IPS-15b (cell line): ENCODE measurements around the gene BCKDHA.

Experiments
- H3K27me3 ChIP-seq: one replicate; pipeline ENCODE4 v1.6.1; 2013; ENCODE audit warnings: low read length; ENCODE audit not compliant: control insufficient read depth, insufficient read depth
- H3K36me3 ChIP-seq: one replicate; pipeline ENCODE4 v1.6.1; 2013; ENCODE audit warnings: low read length; ENCODE audit not compliant: control insufficient read depth, insufficient read depth
- H3K4me1 ChIP-seq: one replicate; pipeline ENCODE4 v1.6.1; 2013; ENCODE audit warnings: mild to moderate bottlenecking, low read length; ENCODE audit not compliant: control insufficient read depth, insufficient read depth
- H3K4me3 ChIP-seq: one replicate; pipeline ENCODE4 v1.5.1; 2013; ENCODE audit warnings: low read depth, low read length
- H3K9ac ChIP-seq: one replicate; pipeline ENCODE4 v1.6.1; 2013; ENCODE audit warnings: low read depth, mild to moderate bottlenecking, low read length
- H3K9me3 ChIP-seq: one replicate; pipeline ENCODE4 v1.6.1; 2013; ENCODE audit warnings: mild to moderate bottlenecking, low read length; ENCODE audit not compliant: control insufficient read depth, insufficient read depth

BCKDHA gene

GRCh38 chr19:41410336-41411054, 12.9 kb downstream of the BCKDHA start:
- Histone ChIP-seq H3K4me3 (no peak overlapping the region), H3K9ac (no peak overlapping the region), H3K9me3 (no peaks in the 10 kb centered on the region), H3K27me3 (no peaks in the 10 kb centered on the region), H3K4me1 (peaks cover 5% of the 10 kb centered on the region), H3K36me3 (peaks cover 5% of the 10 kb centered on the region)

- no peaks in the 10 kb centered on the region for H3K9me3 ChIP-seq
- no peak overlapping the region for H3K9ac ChIP-seq
- H3K4me1 ChIP-seq = peaks cover 5% of the 10 kb centered on the region
Measured at GRCh38 chr19:41411100-41411967, 13.7 kb downstream of the BCKDHA start.

GRCh38 chr19:41411968-41412265, 14.3 kb downstream of the BCKDHA start:
- Histone ChIP-seq H3K9ac (no peak overlapping the region), H3K36me3 (peaks cover 5% of the 10 kb centered on the region), H3K27me3 (no peaks in the 10 kb centered on the region), H3K4me3 (no peak overlapping the region), H3K9me3 (no peaks in the 10 kb centered on the region), H3K4me1 (peaks cover 4% of the 10 kb centered on the region)

More at GRCh38 chr19:41411100-41411967, 13.7 kb downstream of the BCKDHA start:
- Histone ChIP-seq H3K4me3 (no peak overlapping the region), H3K27me3 (no peaks in the 10 kb centered on the region), H3K36me3 (peaks cover 5% of the 10 kb centered on the region)

GRCh38 chr19:41412953-41413352, 15.3 kb downstream of the BCKDHA start:
- Histone ChIP-seq H3K27me3 (no peaks in the 10 kb centered on the region), H3K4me1 (no peaks in the 10 kb centered on the region), H3K9me3 (no peaks in the 10 kb centered on the region), H3K4me3 (no peak overlapping the region), H3K9ac (no peak overlapping the region), H3K36me3 (peaks cover 10% of the 10 kb centered on the region)

DNA sequence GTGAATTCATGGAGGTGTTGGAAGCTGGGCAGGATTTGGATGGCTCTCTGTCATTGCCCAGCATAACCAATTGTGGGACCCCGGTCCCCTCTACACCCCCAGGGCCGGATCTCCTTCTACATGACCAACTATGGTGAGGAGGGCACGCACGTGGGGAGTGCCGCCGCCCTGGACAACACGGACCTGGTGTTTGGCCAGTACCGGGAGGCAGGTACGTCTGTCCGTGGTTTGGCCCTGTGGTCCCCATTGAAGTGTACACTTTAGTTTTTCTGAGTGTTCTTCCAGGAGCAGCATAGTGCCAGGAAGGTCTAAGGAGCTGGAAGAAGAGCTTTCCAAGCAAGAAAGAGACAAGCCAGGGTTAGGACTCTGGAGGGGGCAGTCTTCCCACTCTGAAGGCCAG, 16.3 kb downstream of the BCKDHA start:
- no peaks in the 10 kb centered on the region for H3K4me1 ChIP-seq
- H3K4me3 ChIP-seq = no peak overlapping the region
- H3K9me3 ChIP-seq = no peaks in the 10 kb centered on the region
- H3K36me3 ChIP-seq = peaks cover 11% of the 10 kb centered on the region
- H3K9ac ChIP-seq = no peak overlapping the region
- no peaks in the 10 kb centered on the region for H3K27me3 ChIP-seq

DNA sequence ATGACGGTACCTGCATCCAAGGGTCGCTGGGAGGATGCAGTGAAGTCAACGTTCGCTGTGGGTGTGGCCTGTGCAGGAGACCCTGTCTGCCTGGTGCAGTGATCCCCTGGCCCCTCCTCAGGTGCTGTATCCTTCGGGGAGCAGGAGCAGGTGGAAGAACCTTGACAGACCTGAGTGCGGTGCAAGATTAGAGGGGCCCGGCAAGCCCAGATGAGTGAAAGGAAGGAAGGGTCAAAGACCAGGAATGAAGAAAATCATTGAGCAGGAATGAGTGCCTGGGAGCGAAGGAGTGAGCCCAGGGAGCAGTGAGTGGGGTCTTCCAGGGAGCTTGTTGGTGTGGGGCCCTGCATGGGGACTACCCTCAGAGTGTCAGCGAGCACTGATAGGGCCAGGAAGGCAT, 16.8 kb downstream of the BCKDHA start:
- no peak overlapping the region for H3K4me3 ChIP-seq
- H3K36me3 ChIP-seq = peaks cover 13% of the 10 kb centered on the region
- no peaks in the 10 kb centered on the region for H3K4me1 ChIP-seq
- H3K9ac ChIP-seq = no peak overlapping the region
- no peaks in the 10 kb centered on the region for H3K9me3 ChIP-seq
- no peaks in the 10 kb centered on the region for H3K27me3 ChIP-seq

- H3K36me3 ChIP-seq = peaks cover 18% of the 10 kb centered on the region
- no peak overlapping the region for H3K9ac ChIP-seq
Measured at GRCh38 chr19:41415154-41415571, 17.5 kb downstream of the BCKDHA start.

GRCh38 chr19:41416194-41416674, 18.6 kb downstream of the BCKDHA start:
- Histone ChIP-seq H3K4me3 (no peak overlapping the region), H3K9ac (no peak overlapping the region), H3K36me3 (peaks cover 21% of the 10 kb centered on the region), H3K4me1 (no peaks in the 10 kb centered on the region), H3K27me3 (no peaks in the 10 kb centered on the region), H3K9me3 (no peaks in the 10 kb centered on the region)

More at GRCh38 chr19:41415154-41415571, 17.5 kb downstream of the BCKDHA start:
- Histone ChIP-seq H3K27me3 (no peaks in the 10 kb centered on the region), H3K4me3 (no peak overlapping the region), H3K4me1 (no peaks in the 10 kb centered on the region), H3K9me3 (no peaks in the 10 kb centered on the region)

- Histone ChIP-seq H3K4me1 (no peaks in the 10 kb centered on the region), H3K9me3 (no peaks in the 10 kb centered on the region), H3K4me3 (no peak overlapping the region), H3K9ac (no peak overlapping the region), H3K27me3 (no peaks in the 10 kb centered on the region), H3K36me3 (peaks cover 36% of the 10 kb centered on the region)
Measured at GRCh38 chr19:41420101-41420880, 22.7 kb downstream of the BCKDHA start.

- H3K9me3 ChIP-seq = no peaks in the 10 kb centered on the region
- H3K36me3 ChIP-seq = peaks cover 39% of the 10 kb centered on the region
Measured at GRCh38 chr19:41421314-41421713, 23.7 kb downstream of the BCKDHA start.

GRCh38 chr19:41421973-41422372, 24.4 kb downstream of the BCKDHA start:
- H3K27me3 ChIP-seq = no peaks in the 10 kb centered on the region
- no peak overlapping the region for H3K4me3 ChIP-seq
- H3K9me3 ChIP-seq = no peaks in the 10 kb centered on the region
- H3K36me3 ChIP-seq = peaks cover 39% of the 10 kb centered on the region
- H3K4me1 ChIP-seq = peaks cover 3% of the 10 kb centered on the region
- no peak overlapping the region for H3K9ac ChIP-seq

More at GRCh38 chr19:41421314-41421713, 23.7 kb downstream of the BCKDHA start:
- no peak overlapping the region for H3K9ac ChIP-seq
- H3K4me3 ChIP-seq = no peak overlapping the region
- no peaks in the 10 kb centered on the region for H3K4me1 ChIP-seq
- no peaks in the 10 kb centered on the region for H3K27me3 ChIP-seq
